ENCODE results near the gene KLF12. TPM values are rescaled to one million over a fixed set of nuclear protein-coding genes. Genes with fewer than 3 reads are reported as not detected.
A peak's percentile ranks its signal among the peaks of the same experiment; 100 is the strongest.

Gene KLF12
- total and polyA plus RNA-seq, 2 experiments from 2014 or later = 5.1 to 13.9 TPM

DNA sequence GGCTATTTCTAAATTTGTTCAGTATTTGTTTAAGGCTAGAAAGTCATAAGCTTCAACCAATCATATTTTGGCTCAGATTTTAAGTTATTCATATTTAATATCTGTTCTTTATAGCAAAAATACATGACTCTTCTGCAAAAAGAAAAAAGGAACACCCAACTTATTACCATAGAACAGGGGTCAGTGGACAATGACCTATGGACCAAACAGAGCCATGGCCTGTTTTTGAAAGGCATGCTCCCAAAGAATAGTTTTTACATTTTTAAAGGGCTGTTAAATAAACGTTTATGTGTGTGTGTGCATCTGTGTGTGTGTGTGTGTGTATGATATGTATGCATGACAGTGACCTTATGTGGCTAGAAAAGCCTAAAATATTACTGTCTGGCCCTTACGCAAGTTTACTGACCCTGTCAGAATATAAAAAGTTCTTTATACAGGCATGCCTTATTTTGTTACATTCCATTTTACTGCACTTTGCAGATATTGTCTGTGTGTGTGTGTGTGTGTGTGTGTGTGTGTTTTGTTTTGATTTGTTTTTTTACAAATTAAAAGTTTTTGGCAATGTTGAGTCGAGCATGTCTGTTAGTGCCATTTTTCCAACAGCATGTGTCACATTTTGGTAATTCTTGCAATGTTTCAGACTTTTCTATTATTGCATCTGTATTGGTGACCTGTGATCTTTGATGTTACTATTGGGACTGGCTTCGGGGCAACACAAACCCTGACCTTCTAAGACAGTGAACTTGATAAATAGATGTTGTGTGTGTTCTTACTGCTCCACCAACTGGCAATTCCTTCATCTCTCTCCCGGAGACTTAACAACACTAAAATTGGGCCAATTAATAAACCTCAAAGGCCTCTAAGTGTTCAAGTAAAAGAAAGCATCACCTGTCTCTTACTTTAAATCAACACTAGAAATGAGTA lies 22.0 kb downstream of the KLF12 start:
- Histone ChIP-seq H3K27me3 (no peaks in the 10 kb centered on the region), H3K9me2 (replicated peaks; ENCODE audit: insufficient read depth) (no peaks in the 10 kb centered on the region), H3K4me1 (ENCODE audit: insufficient read depth) (no peaks in the 10 kb centered on the region), H3K4me3 (no peak overlapping the region), H3K36me3 (replicated peaks; ENCODE audit: insufficient read depth, low read depth) (no peaks in the 10 kb centered on the region), H3K27ac (no peak overlapping the region), H3K79me2 (peaks cover 67% of the 10 kb centered on the region), H4K20me1 (ENCODE audit: insufficient read depth, poor library complexity, severe bottlenecking) (no peaks in the 10 kb centered on the region), H2AFZ (no peak overlapping the region), H3K9me3 (ENCODE audit: low read depth) (no peaks in the 10 kb centered on the region), H3K4me2 (peak overlapping the region; percentile 4)
- 68% methylated on average over 5 of the region's 5 CpGs for WGBS (ENCODE audit: low lambda C conversion rate, missing lambda C conversion rate)
- TF ChIP-seq EZH2phosphoT487 (IDR thresholded peaks at IDR 0.05; ENCODE audit: low read depth, severe bottlenecking, unreplicated experiment) = no peak
- no peak for TF ChIP-seq EZH2 (IDR thresholded peaks at IDR 0.05; ENCODE audit: borderline replicate concordance)
- TF ChIP-seq, protein P1, sequence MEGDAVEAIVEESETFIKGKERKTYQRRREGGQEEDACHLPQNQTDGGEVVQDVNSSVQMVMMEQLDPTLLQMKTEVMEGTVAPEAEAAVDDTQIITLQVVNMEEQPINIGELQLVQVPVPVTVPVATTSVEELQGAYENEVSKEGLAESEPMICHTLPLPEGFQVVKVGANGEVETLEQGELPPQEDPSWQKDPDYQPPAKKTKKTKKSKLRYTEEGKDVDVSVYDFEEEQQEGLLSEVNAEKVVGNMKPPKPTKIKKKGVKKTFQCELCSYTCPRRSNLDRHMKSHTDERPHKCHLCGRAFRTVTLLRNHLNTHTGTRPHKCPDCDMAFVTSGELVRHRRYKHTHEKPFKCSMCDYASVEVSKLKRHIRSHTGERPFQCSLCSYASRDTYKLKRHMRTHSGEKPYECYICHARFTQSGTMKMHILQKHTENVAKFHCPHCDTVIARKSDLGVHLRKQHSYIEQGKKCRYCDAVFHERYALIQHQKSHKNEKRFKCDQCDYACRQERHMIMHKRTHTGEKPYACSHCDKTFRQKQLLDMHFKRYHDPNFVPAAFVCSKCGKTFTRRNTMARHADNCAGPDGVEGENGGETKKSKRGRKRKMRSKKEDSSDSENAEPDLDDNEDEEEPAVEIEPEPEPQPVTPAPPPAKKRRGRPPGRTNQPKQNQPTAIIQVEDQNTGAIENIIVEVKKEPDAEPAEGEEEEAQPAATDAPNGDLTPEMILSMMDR (IDR thresholded peaks at IDR 0.05; ENCODE audit: poor library complexity) = no peak
- DNase-seq (ENCODE audit: low spot score) = no peak

DNA sequence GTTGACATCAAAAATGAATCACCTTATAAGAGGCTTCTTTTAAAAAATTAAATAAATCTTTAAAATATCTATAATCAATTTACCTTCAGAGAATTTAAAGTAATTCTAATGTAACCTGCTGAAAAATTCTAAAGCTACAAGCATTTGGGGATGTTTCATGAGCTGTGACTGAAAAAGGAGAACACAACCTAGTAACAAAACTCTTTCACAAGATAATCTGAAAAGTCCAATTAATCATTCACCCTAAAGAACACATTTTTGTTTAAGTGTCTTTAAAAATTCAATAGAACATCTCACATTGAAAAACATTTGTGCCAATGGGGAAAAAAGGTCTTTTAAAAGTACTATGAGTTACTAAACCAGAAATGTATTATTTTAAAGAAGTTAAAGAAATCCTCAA lies 22.8 kb downstream of the KLF12 start:
- Histone ChIP-seq H3K9me3 (ENCODE audit: low read depth) (no peaks in the 10 kb centered on the region), H3K27ac (no peak overlapping the region), H3K4me3 (no peak overlapping the region), H3K27me3 (no peaks in the 10 kb centered on the region), H3K9me2 (replicated peaks; ENCODE audit: insufficient read depth) (no peaks in the 10 kb centered on the region), H3K4me1 (ENCODE audit: insufficient read depth) (no peaks in the 10 kb centered on the region), H2AFZ (no peak overlapping the region), H3K79me2 (peaks cover 67% of the 10 kb centered on the region), H3K36me3 (replicated peaks; ENCODE audit: insufficient read depth, low read depth) (no peaks in the 10 kb centered on the region), H3K4me2 (peak overlapping the region; percentile 4), H4K20me1 (ENCODE audit: insufficient read depth, poor library complexity, severe bottlenecking) (no peaks in the 10 kb centered on the region)
- TF ChIP-seq, protein P1 (IDR thresholded peaks at IDR 0.05; ENCODE audit: poor library complexity) = no peak
- no peak for TF ChIP-seq EZH2phosphoT487 (IDR thresholded peaks at IDR 0.05; ENCODE audit: low read depth, severe bottlenecking, unreplicated experiment)
- TF ChIP-seq EZH2 (IDR thresholded peaks at IDR 0.05; ENCODE audit: borderline replicate concordance) = no peak
- DNase-seq (ENCODE audit: low spot score) = no peak

DNA sequence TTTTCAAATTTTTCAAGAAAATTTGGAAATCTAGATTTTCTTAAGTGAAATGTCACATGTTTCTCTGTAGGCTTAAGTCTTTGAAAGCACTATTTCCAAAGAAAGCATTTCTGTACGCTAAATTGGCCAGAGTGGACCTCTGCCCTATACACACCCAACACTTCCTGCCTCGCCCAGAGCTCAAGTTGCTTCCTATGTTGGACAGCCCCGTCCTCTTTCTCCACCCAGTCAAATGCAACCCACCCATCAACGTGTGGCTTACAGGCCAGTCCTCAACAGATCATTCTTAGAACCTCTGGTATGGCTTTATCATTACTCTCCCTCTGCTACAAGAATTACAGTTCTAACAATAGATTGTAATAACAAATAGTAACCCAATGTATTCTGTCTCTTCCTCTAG lies 24.2 kb downstream of the KLF12 start:
- H3K4me2 ChIP-seq = no peak overlapping the region
- no peak overlapping the region for H2AFZ ChIP-seq
- H3K79me2 ChIP-seq = peaks cover 65% of the 10 kb centered on the region
- H4K20me1 ChIP-seq (ENCODE audit: insufficient read depth, poor library complexity, severe bottlenecking) = no peaks in the 10 kb centered on the region
- 77% methylated on average over 4 of the region's 4 CpGs for WGBS (ENCODE audit: low lambda C conversion rate, missing lambda C conversion rate)
- H3K27ac ChIP-seq = no peak overlapping the region
- H3K4me3 ChIP-seq = no peak overlapping the region
- no peak for TF ChIP-seq EZH2 (IDR thresholded peaks at IDR 0.05; ENCODE audit: borderline replicate concordance)
- TF ChIP-seq EZH2phosphoT487 (IDR thresholded peaks at IDR 0.05; ENCODE audit: low read depth, severe bottlenecking, unreplicated experiment) = no peak
- TF ChIP-seq, protein P1 (IDR thresholded peaks at IDR 0.05; ENCODE audit: poor library complexity) = no peak
- no peak for DNase-seq (ENCODE audit: low spot score)
- H3K36me3 ChIP-seq (replicated peaks; ENCODE audit: insufficient read depth, low read depth) = no peaks in the 10 kb centered on the region
- no peaks in the 10 kb centered on the region for H3K9me2 ChIP-seq (replicated peaks; ENCODE audit: insufficient read depth)
- H3K4me1 ChIP-seq (ENCODE audit: insufficient read depth) = no peaks in the 10 kb centered on the region
- H3K27me3 ChIP-seq = no peaks in the 10 kb centered on the region
- H3K9me3 ChIP-seq (ENCODE audit: low read depth) = no peaks in the 10 kb centered on the region
